GM18868 (cell line): ENCODE results near the gene BRD7.

Source experiments
- ATAC-seq: cut with Tn5 transposase; IDR thresholded peaks from one replicate; pipeline ENCODE4 v1.9.1; 2021; ENCODE audit warnings: mild to moderate bottlenecking, moderate library complexity; ENCODE audit not compliant: unreplicated experiment

BRD7 gene

GRCh38 chr16:50368410-50369132 lies at the start of gene BRD7:
Gene BRD7 (minus strand): TSS chr16:50368988. CDS start chr16:50368774, 214 bp downstream.
- ATAC-seq, result peak; percentile 77

GRCh38 chr16:50416388-50416787 lies 47.6 kb upstream of the BRD7 start:
- no peak for ATAC-seq

GRCh38 chr16:50414152-50414551 lies 45.4 kb upstream of the BRD7 start:
- no peak for ATAC-seq

GRCh38 chr16:50411034-50411433 lies 42.2 kb upstream of the BRD7 start:
- ATAC-seq, result no peak

GRCh38 chr16:50408001-50408561 lies 39.3 kb upstream of the BRD7 start:
- no peak for ATAC-seq

- ATAC-seq, result no peak
Measured at GRCh38 chr16:50407351-50407750, 38.6 kb upstream of the BRD7 start.

GRCh38 chr16:50403491-50403890 lies 34.7 kb upstream of the BRD7 start:
- ATAC-seq, result no peak

- ATAC-seq, result no peak
Measured at GRCh38 chr16:50402298-50402895, 33.6 kb upstream of the BRD7 start.

- no peak for ATAC-seq
Measured at GRCh38 chr16:50401355-50401754, 32.6 kb upstream of the BRD7 start.

- ATAC-seq, result no peak
Measured at GRCh38 chr16:50400967-50401348, 32.2 kb upstream of the BRD7 start.

GRCh38 chr16:50400312-50400966 lies 31.7 kb upstream of the BRD7 start:
- no peak for ATAC-seq

GRCh38 chr16:50399411-50399810 lies 30.6 kb upstream of the BRD7 start:
- ATAC-seq, result no peak

GRCh38 chr16:50398336-50398735 lies 29.5 kb upstream of the BRD7 start:
- ATAC-seq, result no peak

GRCh38 chr16:50396761-50397535 lies 28.2 kb upstream of the BRD7 start:
- ATAC-seq, result no peak

GRCh38 chr16:50395763-50396710 lies 27.2 kb upstream of the BRD7 start:
- no peak for ATAC-seq

GRCh38 chr16:50393858-50394802 lies 25.3 kb upstream of the BRD7 start:
- ATAC-seq, result no peak

GRCh38 chr16:50393416-50393815 lies 24.6 kb upstream of the BRD7 start:
- no peak for ATAC-seq

- ATAC-seq, result no peak
Measured at GRCh38 chr16:50390914-50391716, 22.3 kb upstream of the BRD7 start.
